T-helper 1 cell treated with Interleukin-12 subunit alpha and Interleukin-12 subunit beta and Interleukin-4 antibody, amounts not matched to agents 30 ng/mL and 1 ng/mL, for 36 hours (primary cell): ENCODE data around the gene RSF1. TPM values are rescaled to one million over a fixed set of nuclear protein-coding genes. Genes with fewer than 3 reads are reported as not detected.
"Not testable (repeated sequence)": the region's sequence is repeated elsewhere in the genome, so short reads cannot be mapped to it uniquely, and the experiment has no call there.

Experiments used
- intact Hi-C: fragments of 100-400 bp; cut with micrococcal nuclease; formaldehyde crosslinking; loops from one replicate; pipeline ENCODE4 v1.15.1; 2024
- total RNA-seq: library from RNA; stranded (reverse); gene quantifications from 2 replicates; pipeline ENCODE4 v1.2.3, GENCODE V29; 2022

Gene RSF1, protein sequence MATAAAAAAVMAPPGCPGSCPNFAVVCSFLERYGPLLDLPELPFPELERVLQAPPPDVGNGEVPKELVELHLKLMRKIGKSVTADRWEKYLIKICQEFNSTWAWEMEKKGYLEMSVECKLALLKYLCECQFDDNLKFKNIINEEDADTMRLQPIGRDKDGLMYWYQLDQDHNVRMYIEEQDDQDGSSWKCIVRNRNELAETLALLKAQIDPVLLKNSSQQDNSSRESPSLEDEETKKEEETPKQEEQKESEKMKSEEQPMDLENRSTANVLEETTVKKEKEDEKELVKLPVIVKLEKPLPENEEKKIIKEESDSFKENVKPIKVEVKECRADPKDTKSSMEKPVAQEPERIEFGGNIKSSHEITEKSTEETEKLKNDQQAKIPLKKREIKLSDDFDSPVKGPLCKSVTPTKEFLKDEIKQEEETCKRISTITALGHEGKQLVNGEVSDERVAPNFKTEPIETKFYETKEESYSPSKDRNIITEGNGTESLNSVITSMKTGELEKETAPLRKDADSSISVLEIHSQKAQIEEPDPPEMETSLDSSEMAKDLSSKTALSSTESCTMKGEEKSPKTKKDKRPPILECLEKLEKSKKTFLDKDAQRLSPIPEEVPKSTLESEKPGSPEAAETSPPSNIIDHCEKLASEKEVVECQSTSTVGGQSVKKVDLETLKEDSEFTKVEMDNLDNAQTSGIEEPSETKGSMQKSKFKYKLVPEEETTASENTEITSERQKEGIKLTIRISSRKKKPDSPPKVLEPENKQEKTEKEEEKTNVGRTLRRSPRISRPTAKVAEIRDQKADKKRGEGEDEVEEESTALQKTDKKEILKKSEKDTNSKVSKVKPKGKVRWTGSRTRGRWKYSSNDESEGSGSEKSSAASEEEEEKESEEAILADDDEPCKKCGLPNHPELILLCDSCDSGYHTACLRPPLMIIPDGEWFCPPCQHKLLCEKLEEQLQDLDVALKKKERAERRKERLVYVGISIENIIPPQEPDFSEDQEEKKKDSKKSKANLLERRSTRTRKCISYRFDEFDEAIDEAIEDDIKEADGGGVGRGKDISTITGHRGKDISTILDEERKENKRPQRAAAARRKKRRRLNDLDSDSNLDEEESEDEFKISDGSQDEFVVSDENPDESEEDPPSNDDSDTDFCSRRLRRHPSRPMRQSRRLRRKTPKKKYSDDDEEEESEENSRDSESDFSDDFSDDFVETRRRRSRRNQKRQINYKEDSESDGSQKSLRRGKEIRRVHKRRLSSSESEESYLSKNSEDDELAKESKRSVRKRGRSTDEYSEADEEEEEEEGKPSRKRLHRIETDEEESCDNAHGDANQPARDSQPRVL (N-terminal part only)
- 56.8 and 60.1 TPM in 2 replicates for total RNA-seq

- intact Hi-C loops: loop anchor here (1.0 to 2.0 kb wide), 13 partner anchors 174 to 1440 kb away; partner anchors contain the start of genes ACER3, ALG8, CLNS1A and GAB2
Observed at GRCh38 chr11:77820565-77821348, at the start of gene RSF1, which contains the start of gene AAMDC. Gene RSF1, minus strand, starts transcription at chr11:77820722. Its CDS starts 8 bp downstream, at chr11:77820714. Gene AAMDC, plus strand, starts transcription at chr11:77821144. Its CDS starts 21,353 bp downstream, at chr11:77842497.

DNA sequence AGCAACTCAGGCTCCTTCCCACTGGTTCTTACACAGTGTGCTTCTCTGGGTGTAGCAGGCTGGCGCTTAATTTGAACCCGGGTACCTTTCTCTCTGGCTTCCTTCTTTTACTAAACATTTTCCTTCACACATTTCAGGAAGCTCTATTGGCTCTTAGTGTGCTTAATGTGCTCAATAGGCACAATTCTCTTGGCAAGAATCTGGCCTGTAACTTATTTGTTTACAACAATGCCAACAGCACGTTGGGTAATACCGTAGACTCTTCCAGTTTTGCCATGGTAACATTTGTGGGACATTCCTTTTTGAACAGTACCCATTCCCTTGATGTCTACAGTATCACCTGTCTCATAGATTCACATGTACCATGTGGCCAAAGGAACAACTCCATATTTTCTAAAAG is 48.2 kb upstream of the RSF1 start:
- intact Hi-C loops: no loop called here

GRCh38 chr11:77866336-77866735 is 45.8 kb upstream of the RSF1 start:
- intact Hi-C loops: no loop called here

DNA sequence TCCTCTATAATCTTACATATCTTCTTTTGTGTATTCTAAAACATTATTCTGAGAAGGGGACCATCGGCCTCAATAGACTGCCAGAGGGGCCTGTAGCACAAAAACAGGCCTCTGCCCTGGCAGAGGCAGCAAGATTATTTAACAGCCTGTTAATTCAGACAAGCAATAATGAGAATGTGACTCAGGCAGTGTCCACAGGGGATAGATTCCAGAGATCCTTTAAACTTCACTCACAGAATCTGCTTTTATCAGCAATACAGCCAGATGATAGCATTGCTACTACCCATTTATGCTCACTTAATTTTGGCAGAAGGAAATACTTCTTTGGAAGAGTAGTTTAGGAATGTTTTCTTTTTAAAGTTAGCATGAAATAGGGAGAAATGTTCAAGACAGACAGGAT is 45.3 kb upstream of the RSF1 start:
- intact Hi-C loops: no loop called here

- intact Hi-C loops: not testable (repeated sequence)
Observed at GRCh38 chr11:77861444-77861843, 40.9 kb upstream of the RSF1 start.

GRCh38 chr11:77857906-77858457 is 37.5 kb upstream of the RSF1 start:
- intact Hi-C loops: not testable (repeated sequence)

- intact Hi-C loops: no loop called here
Observed at GRCh38 chr11:77854838-77855237, 34.3 kb upstream of the RSF1 start.

GRCh38 chr11:77851503-77851902 is 31.0 kb upstream of the RSF1 start:
- intact Hi-C loops: no loop called here

- intact Hi-C loops: not testable (repeated sequence)
Observed at GRCh38 chr11:77843700-77844099, 23.2 kb upstream of the RSF1 start.

- intact Hi-C loops: no loop called here
Observed at GRCh38 chr11:77842441-77843121, 22.1 kb upstream of the RSF1 start.

DNA sequence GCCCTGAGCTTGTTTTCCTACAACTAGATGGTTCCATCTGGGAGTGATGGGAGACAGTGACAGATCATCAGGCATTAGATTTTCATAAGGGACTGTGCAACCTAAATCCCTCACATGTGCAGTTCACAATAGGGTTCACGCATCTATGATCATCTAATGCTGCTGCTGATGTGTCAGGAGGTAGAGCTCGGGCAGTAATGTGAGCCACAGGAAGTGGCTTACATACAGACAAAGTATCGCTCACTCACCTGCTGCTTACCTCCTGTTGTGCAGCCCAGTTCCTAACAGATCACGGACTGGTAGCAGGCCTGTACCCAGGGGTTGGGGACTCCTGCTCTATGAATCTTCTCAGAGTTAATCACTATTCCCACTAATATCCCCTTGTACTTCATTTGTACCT is 12.8 kb upstream of the RSF1 start:
- intact Hi-C loops: no loop called here

DNA sequence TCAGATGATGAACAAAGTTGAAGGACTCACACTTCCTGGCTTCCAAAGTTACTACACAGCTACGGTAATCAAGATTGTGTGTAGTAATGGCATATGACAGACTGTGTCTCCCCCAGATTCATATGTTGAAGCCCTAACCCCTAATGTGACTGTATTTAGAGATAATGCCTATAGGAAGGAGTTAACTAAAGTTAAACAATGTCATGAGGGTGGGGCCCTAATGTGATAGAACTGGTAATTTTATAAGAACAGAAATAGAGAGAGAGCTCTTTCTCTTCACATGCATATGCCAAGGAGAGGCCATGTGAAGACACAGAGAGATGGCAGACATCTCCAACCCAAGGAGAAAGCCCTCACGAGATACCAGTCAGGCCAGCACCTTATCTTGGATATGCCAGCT is 8.4 kb upstream of the RSF1 start:
- intact Hi-C loops: no loop called here

- intact Hi-C loops: no loop called here
Observed at GRCh38 chr11:77823775-77824174, 3.3 kb upstream of the RSF1 start.

GRCh38 chr11:77822126-77822525 is 1.6 kb upstream of the RSF1 start:
- intact Hi-C loops: not testable (repeated sequence)

GRCh38 chr11:77821349-77821851 is 878 bp upstream of the RSF1 start:
- intact Hi-C loops: loop anchor here (1.0 to 2.0 kb wide), 9 partner anchors 173 to 1441 kb away; partner anchors contain the start of genes ACER3, ALG8, GAB2 and GVQW3

- intact Hi-C loops: loop anchor here (1.0 to 5.0 kb wide), 15 partner anchors 44 to 1439 kb away; partner anchors contain the start of genes ACER3, CLNS1A, GAB2 and GVQW3
Observed at GRCh38 chr11:77819921-77820564, 479 bp downstream of the RSF1 start.

DNA sequence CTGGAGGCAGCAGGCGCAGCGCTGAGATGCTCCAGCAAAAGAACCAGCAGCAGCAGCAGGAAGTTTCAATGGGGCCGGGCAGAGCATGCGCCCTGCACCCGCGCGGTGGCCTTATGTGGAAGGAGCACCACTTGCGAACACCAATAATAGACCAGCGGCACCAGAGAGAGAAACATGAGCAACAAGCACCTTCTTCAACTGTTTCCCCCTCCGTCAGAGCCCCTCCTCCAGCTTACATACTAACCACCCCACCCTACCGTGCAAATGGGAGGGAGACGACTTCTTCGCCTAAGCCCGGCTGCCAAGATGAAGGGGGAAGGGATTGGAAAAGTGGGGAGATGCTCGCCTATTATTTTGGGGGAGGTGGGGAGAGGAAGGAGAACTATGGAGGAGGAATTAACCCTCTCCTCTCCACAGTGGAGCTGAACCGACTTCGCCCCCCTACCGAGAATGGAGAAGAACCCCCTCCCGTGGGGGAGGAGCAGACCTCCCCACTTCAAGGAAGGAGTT is 1.1 kb downstream of the RSF1 start:
- intact Hi-C loops: loop anchor here (1.0 to 5.0 kb wide), 5 partner anchors 43 to 369 kb away; partner anchors contain the start of genes KCTD21, NDUFC2 and USP35

GRCh38 chr11:77815459-77815858 is 5.1 kb downstream of the RSF1 start:
- intact Hi-C loops: loop anchor here (5.0 kb wide), 1 partner anchor 108 kb away; no protein-coding TSS in a partner anchor
